HG03159 (cell line): ENCODE measurements around the gene SFPQ.
"Not testable (repeated sequence)": the region's sequence is repeated elsewhere in the genome, so short reads cannot be mapped to it uniquely, and the experiment has no call there.

Source experiments
- ATAC-seq: cut with Tn5 transposase; IDR thresholded peaks from one replicate; pipeline ENCODE4 v1.9.1; 2021; ENCODE audit warnings: mild to moderate bottlenecking, moderate library complexity; ENCODE audit not compliant: unreplicated experiment

The SFPQ gene

DNA sequence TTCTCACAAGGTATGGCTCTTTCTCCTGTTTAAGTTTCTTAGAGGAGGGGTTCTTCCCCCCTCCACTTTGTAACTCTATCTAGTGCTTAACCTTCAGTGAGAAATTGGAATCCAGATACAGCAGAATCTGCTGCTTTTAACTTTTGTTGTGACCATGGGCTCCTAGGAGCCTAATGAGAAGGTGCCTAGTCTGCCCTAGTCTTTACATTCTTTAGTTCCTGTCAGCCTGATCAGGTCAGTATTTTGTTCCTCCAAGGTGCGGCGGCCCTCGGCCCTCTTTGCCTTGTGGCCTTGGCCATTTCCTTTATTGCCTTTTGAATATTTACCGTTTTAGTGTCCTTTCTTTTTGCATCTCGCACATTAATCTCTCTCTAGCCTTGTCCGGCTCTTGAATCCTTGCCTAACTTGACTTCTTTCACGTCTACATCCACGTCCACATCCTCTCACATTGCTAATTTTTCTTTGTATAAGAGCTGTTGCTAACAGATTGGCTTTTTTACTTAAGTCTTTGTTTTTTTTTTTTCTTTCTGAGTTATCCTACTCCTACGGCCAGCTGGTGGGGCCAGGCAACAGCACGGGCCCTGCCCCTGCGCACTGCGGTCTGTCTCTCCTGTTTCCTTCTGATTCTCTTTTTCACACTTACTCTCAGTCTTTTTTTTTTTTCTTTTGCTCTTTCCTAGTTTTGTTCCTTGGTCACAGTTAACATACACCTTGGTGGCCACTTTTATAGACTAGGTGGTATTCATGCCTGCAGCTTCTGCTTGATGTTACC lies 49.0 kb downstream of the SFPQ start:
- no peak for ATAC-seq

DNA sequence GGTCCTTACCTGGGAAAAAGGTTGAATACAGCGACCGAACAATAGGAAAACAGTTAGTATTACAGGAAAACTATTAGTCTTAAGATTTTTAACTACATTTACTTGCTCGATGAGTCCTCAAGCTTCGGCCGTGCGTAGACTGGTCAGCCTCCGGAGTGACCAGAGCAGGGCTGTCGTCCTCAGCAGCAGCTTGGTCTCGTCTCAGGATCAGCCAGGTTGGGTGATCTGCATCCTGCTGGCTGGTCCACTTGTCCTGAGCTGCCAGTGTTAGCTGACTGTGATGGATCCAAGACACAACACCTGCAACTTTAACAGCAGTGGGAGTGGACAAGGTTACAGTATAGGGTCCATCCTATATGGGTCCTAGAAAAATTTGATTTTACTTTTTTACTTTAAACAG lies 50.2 kb downstream of the SFPQ start:
- not testable (repeated sequence) for ATAC-seq

DNA sequence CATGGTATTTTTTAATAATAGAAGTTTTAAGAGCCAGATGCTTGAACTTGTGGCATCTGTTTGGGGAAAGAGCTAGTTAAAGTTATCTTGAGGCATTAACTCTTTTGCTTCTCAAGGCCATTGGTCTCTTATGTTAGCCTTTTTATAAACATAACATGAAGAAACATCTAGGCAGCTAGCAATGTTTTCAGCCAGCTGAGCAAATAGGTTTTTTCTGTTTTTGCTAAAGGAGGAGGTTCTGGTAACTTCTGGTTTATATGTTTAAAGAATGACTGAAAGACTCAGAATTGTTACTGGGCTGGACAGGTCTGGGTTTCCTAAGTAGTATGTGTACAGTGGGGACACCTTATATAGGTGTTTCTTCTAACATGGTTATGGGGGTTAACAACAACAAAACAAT lies 50.7 kb downstream of the SFPQ start:
- not testable (repeated sequence) for ATAC-seq

DNA sequence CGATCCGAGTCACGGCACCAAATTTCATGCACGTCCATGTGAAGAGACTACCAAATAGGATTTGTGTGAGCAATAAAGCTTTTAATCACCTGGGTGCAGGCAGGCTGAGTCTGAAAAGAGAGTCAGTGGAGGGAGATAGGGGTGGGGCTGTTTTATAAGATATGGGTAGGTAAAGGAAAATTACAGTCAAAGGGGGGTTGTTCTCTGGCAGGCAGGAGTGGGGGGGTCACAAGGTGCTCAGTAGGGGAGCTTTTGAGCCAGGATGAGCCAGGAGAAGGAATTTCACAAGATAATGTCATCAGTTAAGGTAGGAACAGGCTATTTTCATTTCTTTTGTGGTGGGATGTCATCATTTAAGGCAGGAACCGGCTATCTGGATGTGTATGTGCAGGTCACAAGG lies 55.4 kb downstream of the SFPQ start:
- ATAC-seq = not testable (repeated sequence)

DNA sequence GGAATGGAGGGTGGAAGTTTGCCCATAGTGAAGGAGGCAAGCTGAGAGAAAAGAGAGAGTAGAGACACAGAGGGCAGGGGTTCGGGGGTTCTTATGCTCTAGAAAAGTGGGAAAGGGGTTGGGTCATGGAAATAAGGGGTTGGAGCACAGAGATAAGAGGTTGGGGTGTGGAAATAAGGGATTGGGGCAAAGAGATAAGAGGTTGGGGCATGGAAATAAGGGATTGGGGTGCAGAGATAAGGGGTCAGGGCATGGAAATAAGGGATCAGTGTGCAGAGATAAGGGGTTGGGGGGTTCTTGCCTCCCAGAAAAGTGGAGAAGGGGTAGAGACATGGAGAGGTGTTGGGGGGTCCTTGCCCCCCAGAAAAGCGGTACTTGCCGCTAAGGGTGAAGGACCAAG lies 56.2 kb downstream of the SFPQ start:
- ATAC-seq = no peak
